Activated CD4-positive, alpha-beta T cell treated with anti-CD3 and anti-CD28 coated beads, Interleukin-2, amount 10 ng/mL, durations not matched to agents 7 days and 5 days (primary cell): ENCODE results near the gene CUX1. TPM values are rescaled to one million over a fixed set of nuclear protein-coding genes. Genes with fewer than 3 reads are reported as not detected.

ENCODE experiments used
- CTCF ChIA-PET: fragments of 350-600 bp; sonication (Branson Sonifier 250); formaldehyde crosslinking; loops from one replicate; lab custom pipeline; 2021; ENCODE audit warnings: antibody characterized with exemption; lab: Charles Lee
- POLR2A ChIA-PET: fragments of 350-600 bp; sonication (Branson Sonifier 250); formaldehyde crosslinking; loops from one replicate; lab custom pipeline; 2021; ENCODE audit warnings: antibody characterized with exemption; lab: Charles Lee
- DNase-seq: peaks from one replicate; pipeline ENCODE4 v3.0.0-alpha.2; 2020
- H3K27ac Mint-ChIP-seq: one replicate; pipeline ENCODE4 v1.8.0; 2021; ENCODE audit warnings: mild to moderate bottlenecking, moderate library complexity, mixed read lengths
- H3K27me3 Mint-ChIP-seq: one replicate; pipeline ENCODE4 v1.8.0; 2021; ENCODE audit warnings: mixed read lengths
- H3K36me3 Mint-ChIP-seq: one replicate; pipeline ENCODE4 v1.8.0; 2021; ENCODE audit warnings: low read depth, mixed read lengths
- H3K4me1 Mint-ChIP-seq: one replicate; pipeline ENCODE4 v1.8.0; 2021; ENCODE audit warnings: mixed read lengths
- H3K4me3 Mint-ChIP-seq: one replicate; pipeline ENCODE4 v1.8.0; 2021; ENCODE audit warnings: mild to moderate bottlenecking, moderate library complexity, mixed read lengths
- H3K9me3 Mint-ChIP-seq: one replicate; pipeline ENCODE4 v1.8.0; 2021; ENCODE audit warnings: mixed read lengths
- total RNA-seq, 2 experiments: library from RNA; stranded (reverse); gene quantifications; one replicate each; pipeline ENCODE4 v1.2.3, GENCODE V29; 2021

The CUX1 gene
- total RNA-seq, 2 experiments from 2014 or later: 27.8 to 34.7 TPM

DNA sequence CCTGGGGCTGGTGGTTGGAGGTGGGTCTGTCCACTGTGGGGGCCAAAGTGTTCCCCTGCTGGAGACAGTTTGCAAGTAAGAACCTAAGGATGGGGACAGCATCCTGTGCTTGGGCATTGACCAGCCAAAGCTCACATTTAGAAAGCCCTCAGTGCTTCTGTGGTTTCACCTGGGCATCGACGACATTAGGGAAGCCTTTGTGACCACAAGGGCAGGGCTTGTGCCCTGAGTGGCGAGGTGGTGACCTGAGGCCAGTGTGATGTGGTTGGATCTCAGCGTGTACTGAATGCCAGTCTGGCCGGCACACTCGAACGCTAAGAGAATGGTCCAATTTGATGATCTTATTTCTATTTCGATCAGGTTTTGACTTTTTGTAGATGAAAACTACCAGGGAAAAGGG lies 437.1 kb downstream of the CUX1 start:
- POLR2A ChIA-PET: no interaction called here
- no peak for DNase-seq
- H3K9me3 Mint-ChIP-seq: no peaks in the 10 kb centered on the region
- H3K27ac Mint-ChIP-seq: no peak overlapping the region
- no peak overlapping the region for H3K4me3 Mint-ChIP-seq
- H3K27me3 Mint-ChIP-seq: no peaks in the 10 kb centered on the region
- no peaks in the 10 kb centered on the region for H3K4me1 Mint-ChIP-seq
- CTCF ChIA-PET: interaction anchor here (1.4 kb wide), 1 partner anchor 19 kb away, joined by 3 read pairs; no protein-coding TSS in a partner anchor
- H3K36me3 Mint-ChIP-seq: no peaks in the 10 kb centered on the region

- CTCF ChIA-PET: no interaction called here
- no peaks in the 10 kb centered on the region for H3K27me3 Mint-ChIP-seq
- H3K4me1 Mint-ChIP-seq: no peaks in the 10 kb centered on the region
These were observed 438.1 kb downstream of the CUX1 start for GRCh38 chr7:102255501-102255900.

GRCh38 chr7:102255916-102256315 lies 438.5 kb downstream of the CUX1 start:
- Mint-ChIP-seq H3K4me1 (no peaks in the 10 kb centered on the region), H3K27me3 (no peaks in the 10 kb centered on the region), H3K4me3 (no peak overlapping the region), H3K36me3 (no peaks in the 10 kb centered on the region), H3K9me3 (no peaks in the 10 kb centered on the region), H3K27ac (no peak overlapping the region)
- DNase-seq: no peak
- ChIA-PET POLR2A (no interaction called here), CTCF (no interaction called here)

More at GRCh38 chr7:102255501-102255900, 438.1 kb downstream of the CUX1 start:
- no peak overlapping the region for H3K4me3 Mint-ChIP-seq
- DNase-seq: no peak
- POLR2A ChIA-PET: no interaction called here
- H3K36me3 Mint-ChIP-seq: no peaks in the 10 kb centered on the region
- no peak overlapping the region for H3K27ac Mint-ChIP-seq
- no peaks in the 10 kb centered on the region for H3K9me3 Mint-ChIP-seq

GRCh38 chr7:102258073-102258748 lies 440.8 kb downstream of the CUX1 start:
- Mint-ChIP-seq H3K4me1 (no peaks in the 10 kb centered on the region), H3K4me3 (no peak overlapping the region), H3K27ac (no peak overlapping the region), H3K36me3 (no peaks in the 10 kb centered on the region), H3K9me3 (no peaks in the 10 kb centered on the region), H3K27me3 (no peaks in the 10 kb centered on the region)
- DNase-seq: no peak
- CTCF ChIA-PET: no interaction called here
- POLR2A ChIA-PET: no interaction called here

GRCh38 chr7:102258749-102259107 lies 441.3 kb downstream of the CUX1 start:
- H3K27me3 Mint-ChIP-seq: no peaks in the 10 kb centered on the region
- H3K36me3 Mint-ChIP-seq: no peaks in the 10 kb centered on the region
- H3K4me1 Mint-ChIP-seq: no peaks in the 10 kb centered on the region
- DNase-seq: no peak
- CTCF ChIA-PET: interaction anchor here (0.6 kb wide), 1 partner anchor 377 kb away, joined by 4 read pairs; no protein-coding TSS in a partner anchor
- H3K27ac Mint-ChIP-seq: no peak overlapping the region
- no peak overlapping the region for H3K4me3 Mint-ChIP-seq
- POLR2A ChIA-PET: no interaction called here
- no peaks in the 10 kb centered on the region for H3K9me3 Mint-ChIP-seq

GRCh38 chr7:102260856-102261255 lies 443.4 kb downstream of the CUX1 start:
- Mint-ChIP-seq H3K27ac (no peak overlapping the region), H3K4me1 (no peaks in the 10 kb centered on the region), H3K4me3 (no peak overlapping the region), H3K9me3 (no peaks in the 10 kb centered on the region), H3K27me3 (no peaks in the 10 kb centered on the region), H3K36me3 (no peaks in the 10 kb centered on the region)
- ChIA-PET CTCF (interaction anchor here (1.0 kb wide), 1 partner anchor 9 kb away, joined by 4 read pairs; no protein-coding TSS in a partner anchor), POLR2A (no interaction called here)
- DNase-seq: no peak

- Mint-ChIP-seq H3K4me3 (no peak overlapping the region), H3K9me3 (no peaks in the 10 kb centered on the region), H3K27me3 (no peaks in the 10 kb centered on the region), H3K4me1 (no peaks in the 10 kb centered on the region), H3K27ac (no peak overlapping the region), H3K36me3 (no peaks in the 10 kb centered on the region)
- no peak for DNase-seq
- ChIA-PET POLR2A (no interaction called here), CTCF (no interaction called here)
These were observed 444.0 kb downstream of the CUX1 start for GRCh38 chr7:102261451-102261850.

DNA sequence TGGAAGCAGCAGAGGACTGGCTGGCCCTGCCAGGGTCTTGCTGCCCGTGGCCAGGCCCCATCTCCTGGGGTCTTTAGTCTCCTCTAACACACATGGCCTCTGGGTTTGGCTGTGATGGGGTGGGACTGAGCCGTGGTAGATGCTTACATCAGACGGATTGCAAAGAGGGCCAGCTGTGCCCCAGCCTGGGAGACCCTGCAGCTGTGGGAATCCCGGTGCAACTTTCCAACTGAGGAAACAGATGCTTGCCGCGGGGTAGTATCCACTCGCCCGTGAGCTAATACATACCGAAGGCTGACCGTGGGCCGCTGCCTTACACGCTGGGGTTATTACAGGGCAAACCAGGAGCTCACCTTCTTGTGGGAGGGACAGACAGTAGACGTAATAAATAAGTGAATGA lies 445.1 kb downstream of the CUX1 start:
- DNase-seq: no peak
- no peak overlapping the region for H3K4me3 Mint-ChIP-seq
- ChIA-PET CTCF (interaction anchor here (1.1 kb wide), 1 partner anchor 719 kb away, joined by 4 read pairs; no protein-coding TSS in a partner anchor), POLR2A (no interaction called here)
- no peaks in the 10 kb centered on the region for H3K27me3 Mint-ChIP-seq
- H3K4me1 Mint-ChIP-seq: no peaks in the 10 kb centered on the region
- H3K9me3 Mint-ChIP-seq: no peaks in the 10 kb centered on the region
- H3K27ac Mint-ChIP-seq: no peak overlapping the region
- H3K36me3 Mint-ChIP-seq: no peaks in the 10 kb centered on the region

- Mint-ChIP-seq H3K4me3 (no peak overlapping the region), H3K27me3 (no peaks in the 10 kb centered on the region), H3K4me1 (no peaks in the 10 kb centered on the region), H3K27ac (no peak overlapping the region), H3K36me3 (no peaks in the 10 kb centered on the region), H3K9me3 (no peaks in the 10 kb centered on the region)
- ChIA-PET POLR2A (no interaction called here), CTCF (no interaction called here)
- DNase-seq: no peak
These were observed 447.0 kb downstream of the CUX1 start for GRCh38 chr7:102264367-102264891.

- ChIA-PET POLR2A (no interaction called here), CTCF (interaction anchor here (0.5 to 0.6 kb wide), 2 partner anchors 616 to 1072 kb away, joined by 3 read pairs; no protein-coding TSS in a partner anchor)
- DNase-seq: no peak
- Mint-ChIP-seq H3K4me3 (no peak overlapping the region), H3K27me3 (no peaks in the 10 kb centered on the region), H3K36me3 (no peaks in the 10 kb centered on the region), H3K4me1 (no peaks in the 10 kb centered on the region), H3K9me3 (no peaks in the 10 kb centered on the region), H3K27ac (no peak overlapping the region)
These were observed 449.1 kb downstream of the CUX1 start for GRCh38 chr7:102266541-102266940.

DNA sequence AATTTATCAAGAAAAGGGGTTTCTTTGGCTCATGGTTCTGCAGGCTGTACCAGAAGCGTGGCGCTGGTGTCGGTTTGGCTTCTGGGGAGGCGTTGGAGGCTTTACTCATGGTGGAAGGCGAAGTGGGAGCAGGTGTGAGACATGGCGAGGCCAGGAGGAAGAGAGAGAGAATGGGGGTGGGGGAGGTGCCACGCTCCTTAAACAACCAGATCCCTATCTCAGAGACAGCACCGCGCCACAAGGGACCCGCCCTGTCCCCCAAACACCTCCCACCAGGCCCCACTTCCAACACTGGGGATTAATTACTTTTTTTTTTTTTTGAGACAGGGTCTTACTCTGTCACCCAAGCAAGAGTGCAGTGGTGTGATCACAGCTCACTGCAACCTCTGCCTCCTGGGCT lies 451.2 kb downstream of the CUX1 start:
- H3K4me1 Mint-ChIP-seq: no peaks in the 10 kb centered on the region
- ChIA-PET CTCF (interaction anchor here (1.4 kb wide), 1 partner anchor 10 kb away, joined by 3 read pairs; no protein-coding TSS in a partner anchor), POLR2A (no interaction called here)
- no peaks in the 10 kb centered on the region for H3K27me3 Mint-ChIP-seq
- no peak overlapping the region for H3K27ac Mint-ChIP-seq
- DNase-seq: no peak
- no peak overlapping the region for H3K4me3 Mint-ChIP-seq
- H3K36me3 Mint-ChIP-seq: no peaks in the 10 kb centered on the region
- H3K9me3 Mint-ChIP-seq: no peaks in the 10 kb centered on the region

DNA sequence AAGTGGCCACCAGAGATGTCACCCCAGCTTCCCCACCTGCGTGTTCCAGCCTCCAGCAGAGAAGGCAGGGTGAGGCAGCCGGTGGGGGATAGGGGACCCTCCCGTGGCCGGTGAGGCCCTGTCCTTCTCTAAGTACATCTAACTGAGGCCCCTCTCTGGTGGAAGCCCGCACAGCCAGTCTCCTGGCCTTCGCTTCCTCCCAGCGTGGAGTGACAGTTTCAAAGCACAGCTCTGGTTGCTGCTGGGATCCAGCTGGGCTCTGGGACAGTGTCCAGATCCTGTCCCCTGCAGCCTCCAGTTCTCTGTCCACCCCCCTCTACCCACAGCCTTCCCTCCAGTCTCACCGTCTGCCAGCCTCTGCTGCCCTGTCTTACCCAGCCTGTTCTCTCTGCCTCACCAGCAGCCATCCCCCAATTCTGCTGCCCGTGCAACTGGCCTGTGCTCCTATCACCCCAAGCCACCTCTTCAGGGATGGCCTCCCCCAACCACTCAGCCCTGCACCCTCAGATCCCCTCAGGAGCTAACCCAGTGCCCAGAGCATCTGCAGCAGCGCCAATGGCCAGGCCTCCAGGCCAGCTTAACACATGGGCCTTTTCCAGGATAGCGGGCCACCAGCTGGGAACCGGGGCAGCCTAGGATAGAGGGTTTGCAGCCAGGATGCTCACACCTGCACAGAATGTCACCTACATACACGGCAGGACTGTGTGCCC lies 452.9 kb downstream of the CUX1 start:
- H3K27me3 Mint-ChIP-seq: no peaks in the 10 kb centered on the region
- DNase-seq: no peak
- ChIA-PET POLR2A (no interaction called here), CTCF (interaction anchor here (0.5 to 2.4 kb wide), 8 partner anchors 8 to 728 kb away, joined by 3 to 6 read pairs (median 4); no protein-coding TSS in a partner anchor)
- no peaks in the 10 kb centered on the region for H3K4me1 Mint-ChIP-seq
- H3K4me3 Mint-ChIP-seq: no peak overlapping the region
- no peaks in the 10 kb centered on the region for H3K36me3 Mint-ChIP-seq
- no peaks in the 10 kb centered on the region for H3K9me3 Mint-ChIP-seq
- H3K27ac Mint-ChIP-seq: no peak overlapping the region

DNA sequence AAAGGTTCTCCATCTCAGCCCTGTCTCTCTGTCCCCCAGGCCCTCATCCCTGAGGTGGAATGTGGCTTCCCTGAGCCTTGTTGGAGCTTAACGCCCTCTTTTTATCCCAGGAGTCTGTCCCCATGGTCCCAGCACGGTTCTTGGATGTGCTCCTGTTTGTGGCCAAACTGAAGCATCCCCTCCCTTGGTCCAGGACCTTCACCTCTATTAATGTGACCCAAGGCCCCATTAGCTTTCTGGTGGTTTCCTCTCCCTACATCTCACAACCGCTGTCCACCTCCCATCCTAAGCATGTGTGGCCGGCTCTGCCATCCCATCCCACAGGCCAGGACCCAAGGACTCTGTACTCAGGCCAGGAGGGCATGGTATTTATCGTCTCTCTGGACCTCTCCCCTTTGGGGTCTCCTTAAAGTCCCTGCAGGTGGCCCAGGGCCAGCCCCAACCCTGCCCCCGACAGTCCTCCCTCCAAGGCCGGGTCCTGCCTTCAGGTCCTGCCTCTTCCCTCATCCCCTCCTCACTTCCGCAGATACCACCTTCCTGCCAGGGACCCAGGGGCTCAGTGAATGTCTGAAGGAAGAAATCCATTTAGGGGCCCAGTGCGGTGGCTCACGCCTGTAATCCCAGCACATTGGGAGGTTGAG lies 453.9 kb downstream of the CUX1 start:
- H3K36me3 Mint-ChIP-seq: no peaks in the 10 kb centered on the region
- H3K27me3 Mint-ChIP-seq: no peaks in the 10 kb centered on the region
- H3K4me1 Mint-ChIP-seq: no peaks in the 10 kb centered on the region
- H3K9me3 Mint-ChIP-seq: no peaks in the 10 kb centered on the region
- no peak overlapping the region for H3K27ac Mint-ChIP-seq
- CTCF ChIA-PET: interaction anchor here (1.2 to 2.4 kb wide), 6 partner anchors 116 to 729 kb away, joined by 3 to 6 read pairs (median 5); no protein-coding TSS in a partner anchor
- POLR2A ChIA-PET: no interaction called here
- DNase-seq: no peak
- H3K4me3 Mint-ChIP-seq: no peak overlapping the region
